Keratinocyte (primary cell): ENCODE results near the gene NHLH1. TPM values are rescaled to one million over a fixed set of nuclear protein-coding genes. Genes with fewer than 3 reads are reported as not detected.

Experiments used
- DNase-seq: peaks from one replicate; pipeline ENCODE4 v3.0.0-alpha.2; 2011; ENCODE audit warnings: low read depth, missing footprints, low spot score
- FAIRE-seq: peaks from 2 replicates; lab custom pipeline; 2011; peaks lifted over from hg19 to GRCh38; lab: Jason Lieb, UNC
- H2AFZ ChIP-seq: 2 replicates; pipeline ENCODE4 v1.6.0; 2012; ENCODE audit warnings: low read length, control low read depth, inconsistent platforms; ENCODE audit not compliant: control insufficient read depth
- H3K27ac ChIP-seq: 2 replicates; pipeline ENCODE4 v1.5.1; 2011; ENCODE audit warnings: low read length; ENCODE audit not compliant: control insufficient read depth, insufficient read depth
- H3K27me3 ChIP-seq: 3 replicates; pipeline ENCODE4 v1.6.0; 2011; ENCODE audit warnings: low read length; ENCODE audit not compliant: control insufficient read depth, insufficient read depth; ENCODE audit errors: extremely low read depth
- H3K36me3 ChIP-seq, 2 experiments: 2 replicates in 1 of 2; 3 replicates in 1 of 2; pipeline ENCODE4 v1.5.1; 2011; ENCODE audit warnings: low read length in 2 of 2, mild to moderate bottlenecking in 1 of 2; ENCODE audit not compliant: control insufficient read depth in 2 of 2, insufficient read depth in 2 of 2; ENCODE audit errors: extremely low read depth in 1 of 2
- H3K4me1 ChIP-seq: 3 replicates; pipeline ENCODE4 v1.5.1; 2011; ENCODE audit warnings: low read length; ENCODE audit not compliant: control insufficient read depth, insufficient read depth; ENCODE audit errors: extremely low read depth
- H3K4me2 ChIP-seq: 3 replicates; pipeline ENCODE4 v1.6.0; 2011; ENCODE audit warnings: low read depth, low read length; ENCODE audit not compliant: control insufficient read depth, insufficient read depth; ENCODE audit errors: extremely low read depth
- H3K4me3 ChIP-seq, 3 experiments: fragments of 200-600 bp in 1 of 3; sonication (generic) in 1 of 3; 2 replicates in 2 of 3; 3 replicates in 1 of 3; pipeline ENCODE4 v1.5.1; 2011 to 2016; ENCODE audit warnings: low read length in 3 of 3, mild to moderate bottlenecking in 3 of 3, control low read depth in 2 of 3, inconsistent platforms in 1 of 3, low read depth in 1 of 3, mixed read lengths in 1 of 3, mixed run types in 1 of 3, moderate library complexity in 1 of 3; ENCODE audit not compliant: control insufficient read depth in 2 of 3, insufficient read depth in 2 of 3; ENCODE audit errors: extremely low read depth in 1 of 3
- H3K79me2 ChIP-seq: 2 replicates; pipeline ENCODE4 v1.6.0; 2012; ENCODE audit warnings: low read length; ENCODE audit not compliant: control insufficient read depth, insufficient read depth
- H3K9ac ChIP-seq: 3 replicates; pipeline ENCODE4 v1.6.0; 2011; ENCODE audit warnings: low read length; ENCODE audit not compliant: control insufficient read depth, insufficient read depth; ENCODE audit errors: extremely low read depth
- H3K9me1 ChIP-seq: 3 replicates; pipeline ENCODE4 v1.6.0; 2011; ENCODE audit warnings: low read length; ENCODE audit not compliant: control insufficient read depth, insufficient read depth; ENCODE audit errors: extremely low read depth
- H3K9me3 ChIP-seq: 2 replicates; pipeline ENCODE4 v1.5.1; 2012; ENCODE audit warnings: low read depth, low read length; ENCODE audit not compliant: control insufficient read depth
- H4K20me1 ChIP-seq: 3 replicates; pipeline ENCODE4 v1.6.0; 2011; ENCODE audit warnings: low read length; ENCODE audit not compliant: control insufficient read depth, insufficient read depth; ENCODE audit errors: extremely low read depth
- CTCF ChIP-seq, 3 experiments: IDR thresholded peaks in 1 of 3; conservative IDR thresholded peaks in 1 of 3; optimal IDR thresholded peaks in 1 of 3; 2 replicates in 2 of 3; 3 replicates in 1 of 3; pipeline versions ENCODE3 to v1.5.1; 2011; ENCODE audit warnings: low read length in 3 of 3, mild to moderate bottlenecking in 3 of 3, moderate library complexity in 2 of 3, control low read depth in 1 of 3, inconsistent platforms in 1 of 3; ENCODE audit not compliant: insufficient read depth in 2 of 3; ENCODE audit errors: extremely low read depth in 1 of 3
- EZH2 ChIP-seq: IDR thresholded peaks from one replicate; pipeline ENCODE4 v1.6.1; 2012; ENCODE audit warnings: inconsistent platforms, mild to moderate bottlenecking, low read length, moderate library complexity
- dilution Hi-C: fragments of 300-500 bp; cut with MboI; formaldehyde crosslinking; loops from one replicate; pipeline ENCODE4 v1.7.0; 2020; ENCODE audit warnings: low sequenced_read_pairs; ENCODE audit not compliant: extremely low pct_ligation_motif_present
- polyA plus RNA-seq, 5 experiments: library from polyadenylated mRNA; depleted of rRNA in 3 of 5; stranded (reverse) in 3 of 5; stranded (forward) in 1 of 5; unstranded in 1 of 5; fragments of >200 nt; gene quantifications; 1 replicate in 1 of 5; 2 replicates in 3 of 5; 3 replicates in 1 of 5; pipeline versions ENCODE4 v1.2.1 to v1.2.3, GENCODE V29; 2011 to 2012; ENCODE audit warnings: missing spikeins in 2 of 5, low read depth in 1 of 5, low replicate concordance in 1 of 5

The NHLH1 gene
- polyA plus RNA-seq, 1 donor (not counting 4 experiments of a cell fraction or from before 2014, with no cell fraction given): 0.13 TPM

DNA sequence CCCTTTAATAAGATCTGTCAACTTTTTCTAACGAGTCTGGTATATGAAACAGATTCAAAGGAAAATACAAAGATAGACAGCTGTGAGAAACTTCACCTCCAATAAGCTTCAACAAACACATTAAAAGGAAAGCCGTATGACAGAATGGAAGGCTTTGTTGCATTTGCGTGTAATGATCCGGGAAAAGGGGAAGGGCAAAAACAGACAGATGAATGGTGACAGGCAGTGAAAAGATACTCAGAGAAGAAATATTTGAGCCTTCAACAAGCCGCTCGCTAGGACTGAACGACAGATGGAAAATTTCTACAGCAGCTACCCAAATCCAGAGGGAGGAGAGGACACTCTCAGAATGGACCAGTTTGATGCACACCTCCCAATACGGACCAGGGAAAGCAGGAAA is 38.7 kb upstream of the NHLH1 start:
- Histone ChIP-seq H3K9ac (no peak overlapping the region), H2AFZ (no peak overlapping the region), H3K4me2 (no peak overlapping the region), H3K36me3 (peaks cover 31 to 50% of the 10 kb centered on the region in 2 experiments), H3K4me3 (no peak overlapping the region), H3K79me2 (peaks cover 6% of the 10 kb centered on the region), H3K4me1 (no peaks in the 10 kb centered on the region), H3K27me3 (no peaks in the 10 kb centered on the region), H3K9me1 (no peaks in the 10 kb centered on the region), H3K9me3 (no peaks in the 10 kb centered on the region), H4K20me1 (peaks cover 4% of the 10 kb centered on the region), H3K27ac (no peak overlapping the region)
- dilution Hi-C loops: no loop called here
- no peak for TF ChIP-seq EZH2
- no peak for TF ChIP-seq CTCF (optimal IDR thresholded peaks at IDR 0.05 in 1 of 3, IDR thresholded peaks at IDR 0.05 in 1 of 3, conservative IDR thresholded peaks at IDR 0.05 in 1 of 3; ENCODE audit: extremely low read depth in 1 of 3, insufficient read depth in 2 of 3, low read length in 3 of 3)
- no peak for FAIRE-seq
- no peak for DNase-seq

GRCh38 chr1:160330119-160330518 is 36.8 kb upstream of the NHLH1 start:
- dilution Hi-C loops: no loop called here
- FAIRE-seq (no peak), DNase-seq (no peak)
- Histone ChIP-seq H3K27me3 (no peaks in the 10 kb centered on the region), H3K9me3 (no peaks in the 10 kb centered on the region), H3K9ac (no peak overlapping the region), H3K9me1 (no peaks in the 10 kb centered on the region), H3K4me3 (no peak overlapping the region), H4K20me1 (peaks cover 4% of the 10 kb centered on the region), H2AFZ (no peak overlapping the region), H3K4me1 (no peaks in the 10 kb centered on the region), H3K79me2 (peaks cover 5% of the 10 kb centered on the region), H3K36me3 (peaks cover 36 to 45% of the 10 kb centered on the region in 2 experiments), H3K27ac (no peak overlapping the region), H3K4me2 (no peak overlapping the region)
- TF ChIP-seq CTCF (optimal IDR thresholded peaks at IDR 0.05 in 1 of 3, IDR thresholded peaks at IDR 0.05 in 1 of 3, conservative IDR thresholded peaks at IDR 0.05 in 1 of 3; ENCODE audit: extremely low read depth in 1 of 3, insufficient read depth in 2 of 3, low read length in 3 of 3): no peak
- no peak for TF ChIP-seq EZH2
